Measurements from ENCODE around the gene DYRK1B.
A peak's percentile ranks its signal among the peaks of the same experiment; 100 is the strongest.
"Not testable (repeated sequence)": the region's sequence is repeated elsewhere in the genome, so short reads cannot be mapped to it uniquely, and the experiment has no call there.

Gene DYRK1B

DNA sequence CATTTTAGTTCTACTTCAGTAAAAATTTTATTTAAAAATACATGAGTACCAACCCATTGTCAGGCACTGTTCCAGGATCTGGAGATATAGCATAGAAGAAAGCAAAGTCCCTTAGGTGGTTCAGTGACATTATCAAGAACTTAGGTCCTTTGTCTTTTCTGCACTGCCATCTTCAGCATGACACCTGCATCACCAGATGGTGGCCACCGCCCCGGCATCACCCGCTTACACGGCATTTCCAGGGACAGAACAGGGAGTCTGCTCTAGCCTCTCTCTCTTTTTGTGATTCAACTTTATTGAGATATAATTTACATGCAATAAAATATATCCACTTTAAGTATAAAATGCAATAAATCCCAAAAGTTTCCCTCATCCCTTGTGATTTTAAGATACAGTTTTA is 23.5 kb downstream of the DYRK1B start:
- no peak for DNase-seq (ENCODE audit: low read depth in 2 of 2)

DNA sequence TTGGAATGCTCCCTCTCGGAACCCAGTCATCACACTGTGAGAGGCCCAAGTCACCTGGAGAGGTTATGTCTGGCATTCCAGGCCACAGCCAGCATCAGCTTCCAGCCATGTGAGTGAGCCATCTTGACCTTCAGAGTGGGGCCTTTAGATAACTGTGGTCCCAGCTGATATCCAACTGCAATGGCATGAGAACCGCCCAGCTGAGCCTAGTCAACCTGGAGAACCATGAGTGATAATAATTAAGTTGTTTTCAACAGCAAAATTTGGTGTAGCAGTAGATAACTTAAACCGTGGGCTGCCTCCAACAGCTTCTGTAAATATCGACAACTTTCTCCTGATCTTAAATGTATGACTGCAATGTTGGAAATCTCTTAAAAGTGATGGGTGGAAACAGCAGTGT is 24.6 kb downstream of the DYRK1B start:
- no peak for DNase-seq (ENCODE audit: low read depth in 2 of 2)

DNA sequence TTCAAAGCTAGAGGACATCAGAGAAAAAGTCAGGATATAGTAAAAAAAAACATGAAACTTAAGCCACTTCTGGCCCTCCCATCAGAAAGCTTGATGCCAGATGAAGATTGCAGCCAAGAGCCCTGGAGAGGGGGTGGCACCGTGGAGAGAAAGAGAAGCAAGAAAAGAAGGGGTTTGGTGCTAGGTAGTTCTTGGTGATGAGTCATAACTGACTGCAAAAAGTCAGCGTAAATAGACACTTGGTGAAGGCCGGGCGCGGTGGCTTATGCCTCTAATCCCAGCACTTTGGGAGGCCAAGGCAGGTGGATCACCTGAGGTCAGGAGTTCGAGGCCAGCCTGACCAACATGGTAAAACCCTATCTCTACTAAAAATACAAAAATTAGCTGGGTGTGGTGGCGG is 25.3 kb downstream of the DYRK1B start:
- not testable (repeated sequence) for DNase-seq (ENCODE audit: low read depth in 2 of 2)

DNA sequence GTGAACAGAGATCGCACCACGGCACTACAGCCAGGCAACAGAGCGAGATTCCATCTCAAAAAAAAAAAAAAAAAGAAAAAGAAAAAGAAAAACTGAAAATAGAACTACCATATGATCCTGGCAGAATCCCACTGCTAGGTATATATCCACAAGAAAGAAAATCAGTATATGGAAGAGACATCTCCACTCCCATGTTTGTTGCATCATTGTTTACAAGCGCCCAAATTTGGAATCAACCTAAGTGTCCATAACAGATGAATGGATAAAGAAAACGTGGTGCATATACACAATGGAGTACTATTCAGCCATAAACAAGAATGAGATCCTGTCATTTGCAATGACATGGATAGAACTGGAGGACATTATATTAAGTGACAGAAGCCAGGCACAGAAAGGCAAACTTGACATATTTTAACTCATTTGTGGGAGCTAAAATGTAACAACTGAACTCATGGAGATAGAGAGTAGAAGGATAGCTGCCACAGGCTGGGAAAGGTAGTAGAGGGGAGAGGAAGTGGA is 26.1 kb downstream of the DYRK1B start:
- DNase-seq (ENCODE audit: low read depth in 2 of 2), result no peak

DNA sequence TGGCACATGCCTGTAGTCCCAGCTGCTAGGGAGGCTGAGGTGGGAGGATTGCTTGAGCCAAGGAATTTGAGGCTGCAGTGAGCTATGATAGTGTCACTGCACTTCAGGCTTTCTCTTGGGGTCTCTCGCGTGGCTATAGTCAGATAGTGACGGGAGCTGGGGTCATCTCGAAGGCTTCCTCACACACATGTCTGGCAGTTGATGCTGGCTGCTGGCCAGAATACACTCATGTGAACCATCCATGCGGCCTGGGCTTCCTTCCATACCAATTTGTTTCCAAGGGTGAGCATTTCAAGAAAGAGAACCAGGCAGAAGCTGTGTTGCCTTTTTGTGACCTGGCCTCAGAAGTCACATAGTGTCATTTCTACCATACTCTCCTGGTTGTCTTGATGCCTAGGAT is 28.9 kb downstream of the DYRK1B start:
- no peak for DNase-seq (ENCODE audit: low read depth in 2 of 2)

DNA sequence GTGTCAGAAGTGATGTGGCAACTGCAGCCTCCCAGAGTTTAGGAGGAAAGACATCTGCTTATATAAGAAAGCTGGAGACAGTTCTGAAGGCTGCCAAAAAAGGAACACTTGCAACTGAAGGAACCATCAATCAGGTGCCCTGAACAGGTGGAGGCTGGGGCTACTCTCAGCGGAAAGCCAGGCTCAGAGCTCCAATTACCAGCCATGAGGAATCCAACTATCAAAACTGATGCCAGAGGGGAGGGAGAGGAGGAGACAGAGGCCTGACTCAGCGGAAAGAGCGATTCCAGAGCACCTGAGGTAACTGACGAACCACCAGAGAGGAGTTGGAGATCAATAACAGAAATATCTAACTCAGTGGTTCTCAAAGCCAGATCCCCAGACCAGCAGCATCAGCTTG is 31.0 kb downstream of the DYRK1B start:
- DNase-seq (ENCODE audit: low read depth in 2 of 2), result no peak

GRCh38 chr19:39797083-39797482 is 36.9 kb downstream of the DYRK1B start:
- DNase-seq (ENCODE audit: low read depth in 2 of 2), result no peak

DNA sequence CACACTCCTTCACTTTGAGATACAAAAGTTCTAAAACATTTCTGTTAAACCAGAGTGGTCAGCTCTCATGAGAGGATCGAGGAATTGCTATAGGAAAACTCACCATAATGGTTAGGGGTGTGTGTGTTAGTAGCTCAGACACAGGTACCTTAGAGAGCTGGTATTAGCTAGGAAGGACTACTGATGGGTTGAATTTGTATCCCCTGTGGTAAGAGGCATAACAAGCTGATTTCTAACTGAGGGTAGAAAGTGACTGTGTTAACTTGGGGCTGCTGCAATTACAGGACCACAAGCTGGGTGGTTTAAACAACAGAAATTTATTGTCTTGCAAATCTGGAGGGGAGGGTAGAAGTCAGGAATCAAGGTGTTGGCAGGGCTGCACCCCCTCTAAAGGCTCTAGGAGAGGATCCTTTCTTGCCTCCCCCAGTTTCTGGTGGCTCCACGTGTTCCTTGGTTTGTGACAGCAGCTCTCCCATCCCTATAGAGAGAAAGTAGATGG is 37.9 kb downstream of the DYRK1B start:
- DNase-seq (ENCODE audit: low read depth in 2 of 2), result no peak

GRCh38 chr19:39795001-39795400 is 39.0 kb downstream of the DYRK1B start:
- DNase-seq (ENCODE audit: low read depth in 2 of 2), result no peak

GRCh38 chr19:39792999-39793546 is 40.9 kb downstream of the DYRK1B start:
- DNase-seq (ENCODE audit: low read depth in 2 of 2), result peak; percentile 43 to 44

- no peak for DNase-seq (ENCODE audit: low read depth in 2 of 2)
These were observed 45.7 kb downstream of the DYRK1B start for GRCh38 chr19:39788244-39788643.

DNA sequence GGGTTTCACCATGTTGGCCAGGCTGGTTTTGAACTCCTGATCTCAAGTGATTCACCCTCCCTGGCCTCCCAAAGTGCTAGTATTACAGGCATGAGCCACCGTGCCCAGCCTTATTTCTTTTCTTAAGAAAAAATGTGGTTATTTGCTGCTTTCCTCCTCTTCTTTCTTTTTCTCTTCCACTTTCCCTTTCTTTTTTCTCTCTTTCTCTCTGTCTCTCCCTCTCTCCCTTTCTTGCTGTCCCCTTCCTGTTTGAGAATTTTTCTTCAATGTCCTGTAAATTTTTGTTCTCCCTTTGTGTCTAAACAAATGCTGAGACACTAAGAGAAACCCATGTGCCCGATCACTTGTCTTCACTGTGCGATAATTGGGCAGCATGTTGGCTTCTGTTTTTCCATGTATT is 53.1 kb downstream of the DYRK1B start:
- DNase-seq (ENCODE audit: low read depth in 2 of 2), result no peak

- DNase-seq (ENCODE audit: low read depth in 2 of 2), result no peak
These were observed 55.2 kb downstream of the DYRK1B start, which contains the start of gene LEUTX for GRCh38 chr19:39778763-39779162. LEUTX (plus strand) TSS chr19:39778854; CDS start chr19:39778921, 67 bp downstream.
